ENCODE data around the gene KCNA3.

GRCh38 chr1:110667776-110668175 is 7.0 kb downstream of the KCNA3 start:
- no peak for TF ChIP-seq EZH2phosphoT487 (IDR thresholded peaks at IDR 0.05; ENCODE audit: low read depth)
- no peak for TF ChIP-seq CTCF (IDR thresholded peaks at IDR 0.05; ENCODE audit: low read depth, low read length)
